ENCODE data around the gene ZSCAN18.

The ZSCAN18 gene

DNA sequence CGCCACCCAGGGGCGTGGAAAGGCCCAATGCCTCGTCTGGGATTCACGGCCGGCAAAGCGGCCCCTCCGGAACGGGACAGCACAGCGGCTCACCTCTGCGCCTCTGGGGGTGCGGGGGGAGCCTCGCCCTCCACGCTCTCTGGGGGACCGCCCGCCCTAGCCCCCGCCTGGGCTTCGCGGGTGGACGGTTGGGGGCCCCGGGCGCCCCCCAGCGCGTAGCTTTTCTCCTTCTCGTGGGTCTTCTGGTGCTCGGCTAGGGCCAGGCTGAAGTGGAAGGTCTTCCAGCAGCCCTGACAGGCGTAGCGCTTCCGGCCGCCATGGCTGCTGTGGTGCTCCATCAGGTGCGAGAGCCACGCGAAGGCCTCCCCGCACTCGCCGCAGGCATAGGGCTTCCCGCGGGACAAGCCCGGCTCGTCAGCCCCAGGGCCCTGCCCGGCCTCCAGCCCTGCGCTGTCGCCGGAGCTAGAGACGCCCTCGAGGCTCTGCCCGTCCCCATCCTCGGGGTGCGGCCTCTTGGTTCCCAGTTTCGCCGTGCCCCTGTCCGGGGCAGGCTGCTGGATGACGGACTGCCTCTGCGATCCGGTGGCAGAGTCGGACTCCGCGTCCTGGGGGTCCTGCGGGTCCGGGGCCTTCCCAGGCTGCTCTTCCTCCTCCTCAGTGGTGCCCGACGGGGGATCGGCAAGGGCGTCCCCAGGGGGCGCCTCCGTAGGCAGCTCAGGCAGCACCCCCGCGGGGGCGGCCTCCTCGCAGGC lies 13.3 kb downstream of the ZSCAN18 start:
- no peak overlapping the region for H3K4me3 ChIP-seq (ENCODE audit: low read depth in 1 of 2, low read length in 1 of 2)
- H3K27ac ChIP-seq, result no peak overlapping the region
- H3K9me3 ChIP-seq, result peaks cover 58% of the 10 kb centered on the region
- no peaks in the 10 kb centered on the region for H3K27me3 ChIP-seq
- no peaks in the 10 kb centered on the region for H3K4me1 ChIP-seq (ENCODE audit: control insufficient read depth in 1 of 2, insufficient read depth in 1 of 2, low read depth in 1 of 2, low read length in 1 of 2)
- TF ChIP-seq, protein P1, sequence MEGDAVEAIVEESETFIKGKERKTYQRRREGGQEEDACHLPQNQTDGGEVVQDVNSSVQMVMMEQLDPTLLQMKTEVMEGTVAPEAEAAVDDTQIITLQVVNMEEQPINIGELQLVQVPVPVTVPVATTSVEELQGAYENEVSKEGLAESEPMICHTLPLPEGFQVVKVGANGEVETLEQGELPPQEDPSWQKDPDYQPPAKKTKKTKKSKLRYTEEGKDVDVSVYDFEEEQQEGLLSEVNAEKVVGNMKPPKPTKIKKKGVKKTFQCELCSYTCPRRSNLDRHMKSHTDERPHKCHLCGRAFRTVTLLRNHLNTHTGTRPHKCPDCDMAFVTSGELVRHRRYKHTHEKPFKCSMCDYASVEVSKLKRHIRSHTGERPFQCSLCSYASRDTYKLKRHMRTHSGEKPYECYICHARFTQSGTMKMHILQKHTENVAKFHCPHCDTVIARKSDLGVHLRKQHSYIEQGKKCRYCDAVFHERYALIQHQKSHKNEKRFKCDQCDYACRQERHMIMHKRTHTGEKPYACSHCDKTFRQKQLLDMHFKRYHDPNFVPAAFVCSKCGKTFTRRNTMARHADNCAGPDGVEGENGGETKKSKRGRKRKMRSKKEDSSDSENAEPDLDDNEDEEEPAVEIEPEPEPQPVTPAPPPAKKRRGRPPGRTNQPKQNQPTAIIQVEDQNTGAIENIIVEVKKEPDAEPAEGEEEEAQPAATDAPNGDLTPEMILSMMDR (IDR thresholded peaks at IDR 0.05), result no peak
- H3K36me3 ChIP-seq, result no peaks in the 10 kb centered on the region

DNA sequence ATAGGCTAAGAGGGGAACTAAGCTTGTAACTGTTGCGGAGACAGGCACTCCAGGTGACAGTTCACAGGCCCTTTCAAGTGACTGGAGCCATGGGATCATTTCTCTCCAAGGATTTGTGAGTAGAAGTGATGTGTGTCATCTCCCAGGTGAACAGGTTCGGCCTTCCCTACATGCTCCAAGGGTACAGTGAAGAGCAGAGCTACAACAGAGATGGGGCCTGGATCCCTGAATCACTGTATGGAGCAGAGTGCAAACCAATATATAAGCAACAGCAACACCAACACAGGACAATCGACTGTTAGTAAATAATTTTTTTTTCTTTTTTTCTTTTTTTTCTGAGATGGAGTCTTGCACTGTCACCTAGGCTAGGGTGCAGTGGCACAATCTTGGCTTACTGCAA lies 15.0 kb downstream of the ZSCAN18 start:
- TF ChIP-seq, protein P1 (IDR thresholded peaks at IDR 0.05), result no peak
- Histone ChIP-seq H3K36me3 (no peaks in the 10 kb centered on the region), H3K4me3 (ENCODE audit: low read depth in 1 of 2, low read length in 1 of 2) (no peak overlapping the region), H3K9me3 (peaks cover 53% of the 10 kb centered on the region), H3K4me1 (ENCODE audit: control insufficient read depth in 1 of 2, insufficient read depth in 1 of 2, low read depth in 1 of 2, low read length in 1 of 2) (no peaks in the 10 kb centered on the region), H3K27ac (no peak overlapping the region), H3K27me3 (no peaks in the 10 kb centered on the region)

DNA sequence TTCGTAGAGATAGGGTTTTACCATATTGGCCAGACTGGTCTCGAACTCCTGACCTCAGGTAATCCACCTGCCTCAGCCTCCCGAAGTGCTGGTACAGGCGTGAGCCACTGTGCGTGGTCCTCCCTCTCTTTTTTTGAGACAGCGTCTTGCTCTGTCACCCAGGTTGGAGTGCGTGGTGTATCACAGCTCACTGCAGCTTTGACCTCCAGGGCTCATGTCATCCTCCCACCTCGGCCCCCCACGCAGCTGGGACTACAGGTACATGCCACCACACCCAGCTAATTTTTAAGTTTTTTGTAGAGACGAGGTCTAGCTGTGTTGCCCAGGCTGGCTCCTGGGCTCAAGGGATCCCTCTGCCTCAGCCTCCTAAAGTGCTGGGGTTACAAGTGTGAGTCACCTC lies 18.2 kb downstream of the ZSCAN18 start:
- Histone ChIP-seq H3K4me3 (ENCODE audit: low read depth in 1 of 2, low read length in 1 of 2) (no peak overlapping the region), H3K9me3 (peaks cover 33% of the 10 kb centered on the region), H3K27me3 (no peaks in the 10 kb centered on the region), H3K27ac (no peak overlapping the region), H3K4me1 (ENCODE audit: control insufficient read depth in 1 of 2, insufficient read depth in 1 of 2, low read depth in 1 of 2, low read length in 1 of 2) (no peaks in the 10 kb centered on the region), H3K36me3 (no peaks in the 10 kb centered on the region)
- TF ChIP-seq, protein P1 (IDR thresholded peaks at IDR 0.05), result no peak

DNA sequence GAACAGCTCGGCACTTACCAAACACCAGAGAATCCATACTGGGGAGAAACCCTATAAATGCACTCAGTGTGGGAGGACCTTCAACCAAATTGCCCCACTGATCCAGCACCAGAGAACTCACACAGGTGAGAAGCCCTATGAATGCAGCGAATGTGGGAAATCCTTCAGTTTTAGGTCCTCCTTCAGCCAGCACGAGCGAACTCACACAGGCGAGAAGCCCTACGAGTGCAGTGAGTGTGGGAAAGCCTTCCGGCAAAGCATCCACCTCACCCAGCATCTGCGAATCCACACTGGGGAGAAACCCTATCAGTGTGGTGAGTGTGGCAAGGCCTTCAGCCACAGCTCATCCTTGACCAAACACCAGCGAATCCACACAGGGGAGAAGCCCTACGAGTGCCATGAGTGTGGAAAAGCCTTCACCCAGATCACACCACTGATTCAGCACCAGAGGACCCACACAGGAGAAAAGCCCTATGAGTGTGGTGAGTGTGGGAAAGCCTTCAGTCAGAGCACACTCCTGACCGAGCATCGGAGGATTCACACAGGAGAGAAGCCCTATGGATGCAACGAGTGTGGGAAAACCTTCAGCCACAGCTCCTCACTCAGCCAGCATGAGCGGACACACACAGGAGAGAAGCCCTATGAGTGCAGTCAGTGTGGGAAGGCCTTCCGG lies 30.7 kb downstream of the ZSCAN18 start:
- no peaks in the 10 kb centered on the region for H3K27me3 ChIP-seq
- H3K36me3 ChIP-seq, result no peaks in the 10 kb centered on the region
- no peaks in the 10 kb centered on the region for H3K4me1 ChIP-seq (ENCODE audit: control insufficient read depth in 1 of 2, insufficient read depth in 1 of 2, low read depth in 1 of 2, low read length in 1 of 2)
- H3K27ac ChIP-seq, result no peak overlapping the region
- H3K4me3 ChIP-seq (ENCODE audit: low read depth in 1 of 2, low read length in 1 of 2), result no peak overlapping the region
- TF ChIP-seq, protein P1 (IDR thresholded peaks at IDR 0.05), result no peak
- peaks cover 28% of the 10 kb centered on the region for H3K9me3 ChIP-seq

DNA sequence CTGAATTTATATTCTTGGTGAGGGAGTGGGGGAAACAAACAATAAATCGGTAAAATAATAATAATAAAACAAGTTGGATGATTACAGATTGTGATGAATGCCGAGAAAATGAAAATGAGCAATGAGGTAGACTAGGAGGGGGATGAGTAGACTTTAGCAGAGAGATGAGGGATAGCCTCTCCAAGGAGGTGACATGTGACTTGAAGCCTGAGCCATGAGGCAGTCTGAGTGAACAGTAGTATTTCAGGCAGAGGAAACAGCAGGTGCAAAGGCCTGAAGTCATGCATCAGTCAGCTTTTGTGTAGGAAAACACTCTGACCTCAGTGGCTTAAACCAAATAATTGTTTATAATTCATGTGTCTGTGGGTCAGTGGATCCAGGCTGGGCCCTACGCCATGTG lies 34.3 kb downstream of the ZSCAN18 start:
- Histone ChIP-seq H3K27me3 (peaks cover 14% of the 10 kb centered on the region), H3K4me3 (ENCODE audit: low read depth in 1 of 2, low read length in 1 of 2) (no peak overlapping the region), H3K4me1 (ENCODE audit: control insufficient read depth in 1 of 2, insufficient read depth in 1 of 2, low read depth in 1 of 2, low read length in 1 of 2) (peaks cover 0 to 10% of the 10 kb centered on the region in 2 experiments), H3K27ac (no peak overlapping the region), H3K36me3 (no peaks in the 10 kb centered on the region), H3K9me3 (peaks cover 39% of the 10 kb centered on the region)
- TF ChIP-seq, protein P1 (IDR thresholded peaks at IDR 0.05), result no peak

Data from neutrophil (primary cell).